ENCODE results near the gene MAST1. TPM values are rescaled to one million over a fixed set of nuclear protein-coding genes. Genes with fewer than 3 reads are reported as not detected.
"Not testable (repeated sequence)": the region's sequence is repeated elsewhere in the genome, so short reads cannot be mapped to it uniquely, and the experiment has no call there.

The MAST1 gene
- total RNA-seq, 1 donor, result 7.3 TPM

GRCh38 chr19:12888006-12888603, 49.8 kb downstream of the MAST1 start:
- no peak for DNase-seq (ENCODE audit: low read depth in 2 of 3, low spot score in 2 of 3)

DNA sequence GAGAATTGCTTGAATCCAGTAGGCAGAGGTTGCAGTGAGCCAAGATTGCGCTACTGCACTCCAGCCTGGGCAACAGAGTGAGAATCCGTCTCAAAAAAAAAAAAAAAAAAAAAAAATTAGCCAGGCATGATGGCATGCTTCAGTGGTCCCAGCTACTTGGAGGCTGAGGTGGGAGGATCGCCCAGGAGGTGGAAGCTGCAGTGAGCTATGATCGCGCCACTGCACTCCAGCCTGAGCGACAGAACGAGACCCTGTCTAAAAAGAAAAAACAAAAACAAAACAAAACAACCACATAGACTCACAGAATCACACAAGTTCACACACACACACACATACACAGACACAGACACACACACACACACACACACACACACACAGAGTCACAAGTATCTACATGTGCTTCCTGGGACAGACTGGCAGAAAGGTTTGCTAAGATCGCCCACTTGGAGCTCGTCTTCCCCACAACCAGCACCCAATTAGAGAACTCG, 52.0 kb downstream of the MAST1 start:
- not testable (repeated sequence) for DNase-seq (ENCODE audit: low read depth in 2 of 3, low spot score in 2 of 3)

DNA sequence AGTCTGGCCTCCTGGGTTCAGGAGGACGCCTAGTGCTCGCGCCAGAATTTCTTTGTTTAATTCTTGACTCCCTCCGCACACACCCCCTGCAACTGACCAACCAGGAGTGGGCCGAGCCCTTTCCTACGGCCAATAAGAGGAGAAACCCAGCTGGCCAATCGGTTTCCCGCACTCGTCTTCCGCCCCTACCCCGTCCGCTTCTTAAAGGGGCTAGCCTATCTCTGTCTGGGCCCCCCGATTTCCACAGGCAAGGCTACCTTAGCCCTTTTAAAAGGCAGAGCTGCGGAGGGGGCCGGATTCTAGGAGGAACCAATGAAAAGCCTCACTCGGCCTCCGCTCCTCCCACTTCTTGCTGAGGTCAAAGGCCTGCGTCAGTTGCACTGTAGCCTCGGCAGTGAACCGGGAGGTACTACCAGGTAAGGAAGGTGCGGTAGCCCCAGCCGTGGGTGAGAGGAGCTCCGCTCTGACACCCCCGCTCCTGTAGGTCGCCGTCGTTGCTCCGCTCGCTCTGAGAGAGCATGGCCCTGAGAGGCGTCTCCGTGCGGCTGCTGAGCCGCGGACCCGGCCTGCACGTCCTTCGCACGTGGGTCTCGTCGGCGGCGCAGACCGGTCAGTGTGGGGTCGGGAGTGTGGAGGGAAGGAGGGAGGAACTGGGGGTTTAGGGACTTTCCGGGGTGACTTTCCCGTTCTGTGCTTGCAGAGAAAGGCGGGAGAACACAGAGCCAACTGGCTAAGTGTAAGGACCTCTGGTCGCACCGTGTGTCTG, 52.7 kb downstream of the MAST1 start, which contains the start of gene GCDH:
TSS of gene GCDH (plus strand) at position 374 of the 766 bp plus-strand sequence. CDS start at position 519, 145 bp downstream.
- DNase-seq (ENCODE audit: low read depth in 2 of 3, low spot score in 2 of 3), result peak; percentile 88 to 100 (median 98)

DNA sequence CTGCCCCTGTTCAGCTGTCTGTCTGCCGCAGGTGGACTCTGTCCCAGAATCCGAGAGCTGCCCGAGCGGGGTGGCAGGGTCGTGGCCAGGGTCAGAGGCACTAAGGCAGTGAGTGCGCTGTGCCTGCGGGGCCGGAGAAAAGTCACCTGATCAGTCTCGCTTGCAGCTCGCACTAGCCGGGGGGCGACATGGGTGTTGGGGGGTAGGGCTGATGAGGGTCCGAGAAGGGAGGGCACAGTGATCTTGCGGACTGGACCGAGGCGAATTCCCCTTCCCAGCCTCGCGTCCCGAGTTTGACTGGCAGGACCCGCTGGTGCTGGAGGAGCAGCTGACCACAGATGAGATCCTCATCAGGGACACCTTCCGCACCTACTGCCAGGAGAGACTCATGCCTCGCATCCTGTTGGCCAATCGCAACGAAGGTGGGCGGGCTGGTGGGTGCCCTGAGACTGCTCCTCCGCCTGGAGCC, 53.3 kb downstream of the MAST1 start:
- no peak for DNase-seq (ENCODE audit: low read depth in 2 of 3, low spot score in 2 of 3)

- DNase-seq (ENCODE audit: low read depth in 2 of 3, low spot score in 2 of 3), result no peak
These were observed 55.3 kb downstream of the MAST1 start for GRCh38 chr19:12893582-12893981.

- DNase-seq (ENCODE audit: low read depth in 2 of 3, low spot score in 2 of 3), result no peak
These were observed 58.1 kb downstream of the MAST1 start for GRCh38 chr19:12896460-12896859.

DNA sequence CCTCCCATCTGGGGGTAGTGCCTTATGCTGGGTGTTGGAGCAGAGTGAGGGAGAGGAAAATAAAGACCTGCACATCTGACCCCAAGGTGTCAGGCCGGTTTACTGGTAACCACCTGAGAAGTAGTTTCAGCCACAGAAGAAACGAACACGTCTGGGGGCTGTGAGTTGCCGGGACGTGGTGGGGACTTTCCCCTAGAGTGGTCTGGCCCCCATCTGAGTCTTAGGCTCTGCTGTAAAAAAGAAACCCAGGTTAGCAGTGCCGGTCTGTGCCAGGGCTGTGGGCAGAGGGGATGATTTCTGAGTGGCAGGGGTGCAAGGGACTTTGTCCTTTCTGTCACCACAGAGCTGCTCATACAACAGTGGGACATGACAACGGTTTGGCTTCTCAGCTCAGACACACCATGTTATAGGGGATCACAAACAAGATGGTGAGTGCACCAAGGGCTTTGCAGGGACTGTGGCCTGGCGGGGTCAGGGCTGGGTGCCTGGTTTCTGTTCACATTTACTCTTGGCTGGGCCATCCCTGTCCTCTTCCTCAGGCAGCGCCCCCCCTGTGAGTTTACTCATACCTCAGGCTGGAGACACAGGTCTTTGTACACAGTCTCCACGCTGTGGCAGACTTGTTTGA, 61.7 kb downstream of the MAST1 start:
- DNase-seq (ENCODE audit: low read depth in 2 of 3, low spot score in 2 of 3), result no peak

DNA sequence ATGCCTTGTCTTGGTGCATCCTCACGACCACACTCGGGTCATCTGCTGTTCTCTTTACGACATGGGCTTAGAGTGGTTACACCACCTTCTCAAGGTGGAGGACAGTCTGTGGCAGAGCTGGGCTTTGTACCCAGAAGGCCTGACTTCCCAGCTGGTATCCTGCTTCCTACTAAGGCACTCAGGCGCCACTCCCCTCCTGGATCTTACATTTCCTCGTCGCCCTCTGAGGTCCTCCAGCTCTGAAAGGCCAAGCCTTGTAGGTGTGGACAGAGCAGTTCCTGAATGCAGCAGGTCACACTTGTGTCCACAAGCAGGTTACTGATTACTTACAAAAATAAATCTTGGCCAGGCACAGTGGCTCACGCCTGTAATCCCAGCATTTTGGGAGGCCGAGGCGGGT, 68.9 kb downstream of the MAST1 start:
- DNase-seq (ENCODE audit: low read depth in 2 of 3, low spot score in 2 of 3), result no peak

DNA sequence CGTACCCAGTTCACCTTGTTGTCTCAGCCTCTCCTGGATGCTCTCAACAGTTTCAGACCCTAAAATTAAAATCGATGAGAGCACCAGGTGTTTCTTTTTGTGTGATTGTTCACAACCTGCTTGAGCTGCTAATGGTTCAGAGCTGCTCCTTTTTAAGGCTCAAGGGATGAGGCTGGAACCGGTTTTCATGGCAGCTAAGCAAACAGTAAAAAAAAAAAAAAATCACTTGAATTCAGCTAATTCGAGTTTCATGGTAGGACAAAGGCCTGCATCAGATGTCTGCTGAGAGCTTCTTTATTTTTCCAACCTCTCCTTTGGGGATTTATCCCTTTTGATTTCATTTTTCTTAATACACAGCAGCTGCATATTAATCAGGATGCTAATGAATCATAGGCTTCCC, 74.3 kb downstream of the MAST1 start:
- DNase-seq (ENCODE audit: low read depth in 2 of 3, low spot score in 2 of 3), result no peak

DNA sequence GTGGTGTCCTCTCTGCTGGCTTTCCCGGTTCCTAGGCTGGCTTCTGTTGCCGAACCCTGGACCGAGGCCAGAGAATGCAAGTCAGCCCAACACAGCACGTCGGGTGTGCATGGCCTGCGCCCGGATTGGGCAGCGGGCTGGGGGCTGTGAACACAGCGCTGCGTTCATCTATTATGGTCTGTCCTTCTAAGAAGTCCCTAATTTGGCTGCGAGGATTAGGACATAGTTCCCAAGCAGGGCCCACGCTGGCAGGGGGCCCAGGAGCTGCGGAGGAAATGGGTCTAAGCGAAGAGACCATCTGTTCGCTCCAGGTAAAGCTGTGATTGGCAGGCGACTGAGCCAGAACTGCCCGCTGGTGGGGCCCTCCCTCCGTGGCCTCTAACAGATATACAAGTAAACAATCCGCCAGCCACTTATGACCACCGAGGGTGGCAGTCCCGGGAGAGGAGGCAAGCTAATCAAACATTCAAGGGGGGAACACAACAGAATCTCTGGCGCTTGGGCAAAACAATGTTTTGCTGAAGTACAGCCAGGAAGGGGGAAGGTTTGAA, 74.8 kb downstream of the MAST1 start:
- peak in 1 of 3 donors; percentile 32 for DNase-seq (ENCODE audit: low read depth in 2 of 3, low spot score in 2 of 3)

GRCh38 chr19:12913851-12914690, 75.8 kb downstream of the MAST1 start:
- peak in 2 of 3 donors; percentile 63 to 88 for DNase-seq (ENCODE audit: low read depth in 2 of 3, low spot score in 2 of 3)

DNA sequence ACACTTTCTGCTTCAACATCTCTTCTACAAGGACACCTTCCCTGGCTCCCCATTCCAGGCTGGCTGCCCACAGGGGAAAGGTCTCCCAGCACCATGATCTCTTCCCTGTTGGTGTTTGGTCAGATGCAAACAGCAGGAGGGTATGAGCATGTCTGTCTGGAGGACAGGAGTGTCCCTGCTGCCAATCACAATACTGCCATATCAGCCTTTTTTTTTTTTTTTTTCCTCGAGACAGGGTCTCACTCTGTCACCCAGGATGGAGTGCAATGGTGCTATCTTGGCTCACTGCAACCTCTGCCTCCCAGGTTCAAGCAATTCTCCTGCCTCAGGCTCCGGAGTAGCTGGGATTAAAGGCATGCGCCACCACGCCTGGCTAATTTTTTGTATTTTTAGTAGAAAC, 77.5 kb downstream of the MAST1 start:
- not testable (repeated sequence) for DNase-seq (ENCODE audit: low read depth in 2 of 3, low spot score in 2 of 3)

DNA sequence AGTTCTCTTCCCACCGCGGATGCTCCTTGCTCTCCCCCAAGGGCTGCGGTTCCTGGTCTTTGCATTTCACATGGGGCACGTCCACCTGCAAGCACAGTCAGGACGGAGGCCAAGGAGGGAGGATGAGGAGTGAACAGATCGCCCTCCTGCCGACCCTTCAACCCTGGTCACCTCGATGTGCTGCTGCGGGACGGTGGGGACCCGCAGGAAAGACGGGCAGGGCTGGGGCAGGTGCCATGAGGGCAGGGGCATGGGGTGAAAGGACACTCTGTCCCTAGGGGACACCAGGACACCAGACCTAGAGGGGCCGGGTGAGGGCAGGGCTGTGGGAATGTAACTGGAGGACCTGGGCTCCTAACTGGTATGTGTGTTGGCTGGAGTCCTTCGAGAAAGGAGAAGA, 79.9 kb downstream of the MAST1 start:
- DNase-seq (ENCODE audit: low read depth in 2 of 3, low spot score in 2 of 3), result no peak

GRCh38 chr19:12921047-12921446, 82.7 kb downstream of the MAST1 start:
- DNase-seq (ENCODE audit: low read depth in 2 of 3, low spot score in 2 of 3), result no peak

DNA sequence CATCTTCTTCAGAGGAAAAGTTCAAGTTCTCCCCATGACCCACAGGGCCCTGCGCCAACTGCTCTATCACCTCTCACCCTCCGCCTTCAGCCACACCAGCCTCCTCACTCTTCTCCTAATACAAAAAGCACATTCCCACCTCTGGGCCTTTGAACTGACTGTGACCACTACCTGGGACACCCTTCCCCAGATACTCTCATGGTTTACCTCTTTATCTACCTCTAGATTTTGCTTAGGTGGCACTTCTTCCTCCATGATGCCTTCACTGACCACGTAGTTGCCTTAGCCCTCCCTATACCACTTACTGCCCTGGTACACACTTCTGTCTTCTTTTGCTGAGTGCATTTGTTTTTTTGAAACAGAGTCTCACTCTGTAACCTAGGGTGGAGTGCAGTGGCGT, 84.6 kb downstream of the MAST1 start:
- DNase-seq (ENCODE audit: low read depth in 2 of 3, low spot score in 2 of 3), result no peak

Small RNA genes within 50 kb of the gene (small RNA-seq; reads per million reads assigned to genes)
- gene MIR5695 (1.1 reads per million, percentile 41 among the genes with 10 or more reads in this experiment), gene MIR6794 (not detected)

Other genes with a start within 250 kb of the MAST1 start
- gene ZNF490, start 227.7 kb upstream of the MAST1 start, total RNA-seq, result 9.7 TPM
- gene ZNF791, start 227.6 kb upstream of the MAST1 start, total RNA-seq, result 9.4 TPM
- gene MAN2B1, start 171.8 kb upstream of the MAST1 start, total RNA-seq, result 128 TPM
- gene WDR83, start 171.7 kb upstream of the MAST1 start, total RNA-seq, result 14.8 TPM
- 102 TPM for gene DHPS, start 156.6 kb upstream of the MAST1 start, total RNA-seq
- gene GNG14, start 150.5 kb upstream of the MAST1 start, total RNA-seq, result not detected
- 31.2 TPM for gene FBXW9, start 141.9 kb upstream of the MAST1 start, total RNA-seq
- 68.1 TPM for gene TNPO2, start 114.6 kb upstream of the MAST1 start, total RNA-seq
- 162 TPM for gene TRIR, start 103.8 kb upstream of the MAST1 start, total RNA-seq
- gene GET3, start 101.0 kb upstream of the MAST1 start, total RNA-seq, result 106 TPM
- not detected for gene BEST2, start 86.7 kb upstream of the MAST1 start, total RNA-seq
- gene HOOK2, start 63.0 kb upstream of the MAST1 start, total RNA-seq, result 29.9 TPM
- gene JUNB, start 47.0 kb upstream of the MAST1 start, total RNA-seq, result 700 TPM
- gene PRDX2, start 36.7 kb upstream of the MAST1 start, total RNA-seq, result 278 TPM
- not detected for gene THSD8, start 36.4 kb upstream of the MAST1 start, total RNA-seq
- gene RNASEH2A, start 31.9 kb upstream of the MAST1 start, total RNA-seq, result 35.0 TPM
- not detected for gene RTBDN, start 3.9 kb upstream of the MAST1 start, total RNA-seq
- gene DNASE2, start 42.9 kb downstream of the MAST1 start, total RNA-seq, result 25.6 TPM
- gene KLF1, start 48.7 kb downstream of the MAST1 start, total RNA-seq, result 71.4 TPM
- gene GCDH, start 52.6 kb downstream of the MAST1 start, total RNA-seq, result 87.3 TPM
- 0.27 TPM for gene SYCE2, start 80.8 kb downstream of the MAST1 start, total RNA-seq
- 134 TPM for gene FARSA, start 95.2 kb downstream of the MAST1 start, total RNA-seq
- gene CALR, start 100.1 kb downstream of the MAST1 start, total RNA-seq, result 1,092 TPM
- 84.3 TPM for gene RAD23A, start 107.3 kb downstream of the MAST1 start, total RNA-seq
- gene GADD45GIP1, start 118.7 kb downstream of the MAST1 start, total RNA-seq, result 24.5 TPM
- gene DAND5, start 131.1 kb downstream of the MAST1 start, total RNA-seq, result under 0.01 TPM
- gene NFIX, start 157.0 kb downstream of the MAST1 start, total RNA-seq, result 23.4 TPM

Data from hematopoietic multipotent progenitor cell (in vitro differentiated cells).